Stomach (tissue), 9 donors: ENCODE results near the gene INSR. TPM values are rescaled to one million over a fixed set of nuclear protein-coding genes. Genes with fewer than 3 reads are reported as not detected.

Experiments used
- DNase-seq, 2 donors: peaks; one replicate each; pipeline versions ENCODE4 v3.0.0 to v3.0.0-alpha.2; 2013 to 2019
- H3K27ac ChIP-seq, 5 donors: fragments of 200-600 bp in 4 of 5; sonication (generic) in 4 of 5; one replicate each; pipeline ENCODE4 v1.5.1; 2013 to 2019; ENCODE audit warnings: mild to moderate bottlenecking in 1 of 5, moderate library complexity in 1 of 5
- H3K27me3 ChIP-seq, 3 donors: fragments of 200-600 bp; sonication (generic); one replicate each; pipeline ENCODE4 v1.5.1; 2017 to 2019; ENCODE audit warnings: mixed run types in 1 of 3
- H3K36me3 ChIP-seq, 4 donors: fragments of 200-600 bp; sonication (generic); 1 replicate in 3 of 4; 2 replicates in 1 of 4; pipeline ENCODE4 v1.5.1; 2016 to 2019
- H3K4me1 ChIP-seq, 4 donors: fragments of 200-600 bp; sonication (generic); one replicate each; pipeline ENCODE4 v1.5.1; 2016 to 2019
- H3K4me3 ChIP-seq, 4 donors: fragments of 200-600 bp; sonication (generic) in 3 of 4; one replicate each; pipeline ENCODE4 v1.5.1; 2016 to 2019; ENCODE audit warnings: mild to moderate bottlenecking in 1 of 4
- H3K9me3 ChIP-seq, 4 donors: fragments of 200-600 bp; sonication (generic); one replicate each; pipeline ENCODE4 v1.5.1; 2016 to 2019
- CTCF ChIP-seq, 7 experiments: fragments of 450-650 bp in 4 of 7; fragments of 200-600 bp in 3 of 7; sonication (generic) in 3 of 7; IDR thresholded peaks; one replicate each; pipeline ENCODE4 v1.5.1; 2016 to 2019; ENCODE audit warnings: antibody characterized with exemption in 7 of 7, control low read depth in 2 of 7, mild to moderate bottlenecking in 1 of 7
- EP300 ChIP-seq: sonication (generic); formaldehyde crosslinking; IDR thresholded peaks from one replicate; pipeline ENCODE4 v1.6.1; 2017; ENCODE audit warnings: antibody characterized with exemption
- POLR2A ChIP-seq, 4 donors: fragments of 450-650 bp; IDR thresholded peaks; one replicate each; pipeline ENCODE4 v1.6.1; 2016; ENCODE audit warnings: antibody characterized with exemption in 4 of 4, control low read depth in 2 of 4, mild to moderate bottlenecking in 1 of 4, moderate library complexity in 1 of 4
- POLR2AphosphoS5 ChIP-seq, 3 donors: sonication (generic); formaldehyde crosslinking; IDR thresholded peaks; one replicate each; pipeline ENCODE4 v1.6.1; 2016; ENCODE audit warnings: antibody characterized with exemption in 3 of 3
- WGBS, 5 donors: extraction: QIAGEN DNeasy Blood & Tissue Kit in 3 of 5; methylation state at CpG; one replicate each; pipeline versions ENCODE4 v1.1.5 to v1.1.7; 2013 to 2018; 5-methylcytosine and 5-hydroxymethylcytosine counted together
- intact Hi-C: fragments of 100-400 bp; cut with DNase I; formaldehyde crosslinking; loops from one replicate; pipeline ENCODE4 v1.15.1; 2023; ENCODE audit warnings: low total_unique reads
- polyA plus RNA-seq, 3 donors: library from polyadenylated mRNA; stranded (reverse); fragments of 200-250 nt; gene quantifications; one replicate each; pipeline ENCODE4 v1.2.3, GENCODE V29; 2013
- total RNA-seq, 5 donors: library from RNA; depleted of rRNA; stranded (reverse); fragments of >200 nt; gene quantifications; one replicate each; pipeline versions ENCODE4 v1.1.0 to v1.2.3, GENCODE V29; 2014 to 2016
- donor health status: healthy with polysubstance abuse.
- donor health status: Bipolar disorder and iron deficiency.
- donor health status: healthy.

The INSR gene
- total and polyA plus RNA-seq, 8 donors, result 4.4 to 513 (median 66.4) TPM

- Histone ChIP-seq H3K27me3 (no peaks in the 10 kb centered on the region), H3K9me3 (peaks cover 12 to 21% (median 19%) of the 10 kb centered on the region in 4 donors), H3K36me3 (peaks cover 55 to 96% (median 95%) of the 10 kb centered on the region in 4 donors), H3K4me1 (no peaks in the 10 kb centered on the region), H3K4me3 (no peak overlapping the region), H3K27ac (no peak overlapping the region)
- no peak for DNase-seq
- intact Hi-C loops, result no loop called here
- TF ChIP-seq CTCF (IDR thresholded peaks at IDR 0.05) (no peak), POLR2AphosphoS5 (IDR thresholded peaks at IDR 0.05) (no peak), EP300 (no peak), POLR2A (IDR thresholded peaks at IDR 0.05) (no peak)
- WGBS, 5 donors, result 90 to 100% (median 92%) methylated on average over 2 to 3 of the region's 3 CpGs
These were observed 168.1 kb downstream of the INSR start for GRCh38 chr19:7126132-7126531.

DNA sequence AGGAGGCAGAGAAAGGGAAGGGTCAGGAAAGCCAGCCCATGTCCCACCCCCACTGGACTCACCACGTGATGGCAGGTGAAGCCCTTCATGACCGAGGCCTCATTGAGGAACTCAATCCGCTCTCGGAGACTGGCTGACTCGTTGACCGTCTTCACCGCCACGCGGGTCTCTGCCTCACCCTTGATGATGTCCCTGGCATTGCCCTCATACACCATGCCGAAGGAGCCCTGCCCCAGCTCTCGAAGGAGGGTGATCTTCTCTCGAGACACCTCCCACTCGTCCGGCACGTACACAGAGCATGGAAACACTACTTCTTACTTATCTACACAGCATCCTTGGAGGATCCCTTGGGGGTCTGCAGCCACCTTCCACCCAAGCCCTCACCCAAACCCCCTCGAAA lies 169.0 kb downstream of the INSR start:
- peaks cover 61 to 96% (median 95%) of the 10 kb centered on the region in 4 donors for H3K36me3 ChIP-seq
- no peak for TF ChIP-seq POLR2AphosphoS5 (IDR thresholded peaks at IDR 0.05)
- no peak for TF ChIP-seq CTCF (IDR thresholded peaks at IDR 0.05)
- no peak for TF ChIP-seq EP300
- no peak for TF ChIP-seq POLR2A (IDR thresholded peaks at IDR 0.05)
- no peaks in the 10 kb centered on the region for H3K27me3 ChIP-seq
- H3K9me3 ChIP-seq, result peaks cover 12 to 21% (median 19%) of the 10 kb centered on the region in 4 donors
- no peak overlapping the region for H3K4me3 ChIP-seq
- intact Hi-C loops, result no loop called here
- no peak for DNase-seq
- no peak overlapping the region for H3K27ac ChIP-seq
- H3K4me1 ChIP-seq, result no peaks in the 10 kb centered on the region
- WGBS, 5 donors, result 95 to 100% (median 98%) methylated on average over 5 to 16 of the region's 16 CpGs

- TF ChIP-seq EP300, result no peak
- TF ChIP-seq POLR2A (IDR thresholded peaks at IDR 0.05), result no peak
- TF ChIP-seq CTCF (IDR thresholded peaks at IDR 0.05), result no peak
- no peak for TF ChIP-seq POLR2AphosphoS5 (IDR thresholded peaks at IDR 0.05)
- H3K9me3 ChIP-seq, result peaks cover 12 to 21% (median 19%) of the 10 kb centered on the region in 4 donors
- WGBS, 5 donors, result 55 to 82% (median 60%) methylated on average over 3 of the region's 3 CpGs
These were observed 169.4 kb downstream of the INSR start for GRCh38 chr19:7124782-7125181.

GRCh38 chr19:7122701-7123100 lies 171.5 kb downstream of the INSR start:
- Histone ChIP-seq H3K27ac (no peak overlapping the region), H3K27me3 (no peaks in the 10 kb centered on the region), H3K36me3 (peaks cover 68 to 95% (median 94%) of the 10 kb centered on the region in 4 donors), H3K4me1 (no peaks in the 10 kb centered on the region), H3K9me3 (peaks cover 12 to 21% (median 19%) of the 10 kb centered on the region in 4 donors), H3K4me3 (no peak overlapping the region)
- intact Hi-C loops, result no loop called here
- DNase-seq, result no peak
- TF ChIP-seq POLR2A (IDR thresholded peaks at IDR 0.05) (no peak), CTCF (IDR thresholded peaks at IDR 0.05) (no peak), EP300 (no peak), POLR2AphosphoS5 (IDR thresholded peaks at IDR 0.05) (no peak)
- WGBS, 5 donors, result 96 to 98% (median 98%) methylated on average over 16 of the region's 16 CpGs

More at GRCh38 chr19:7124782-7125181, 169.4 kb downstream of the INSR start:
- Histone ChIP-seq H3K4me3 (no peak overlapping the region), H3K4me1 (no peaks in the 10 kb centered on the region), H3K27me3 (no peaks in the 10 kb centered on the region), H3K36me3 (peaks cover 64 to 96% (median 95%) of the 10 kb centered on the region in 4 donors), H3K27ac (no peak overlapping the region)
- DNase-seq, result no peak
- intact Hi-C loops, result no loop called here
